Glomerular visceral epithelial cell (primary cell): Measurements from ENCODE around the gene TCTN1.
"Not testable (repeated sequence)": the region's sequence is repeated elsewhere in the genome, so short reads cannot be mapped to it uniquely, and the experiment has no call there.

Experiments used
- DNase-seq: peaks from one replicate; pipeline ENCODE4 v3.0.0-alpha.2; 2016; ENCODE audit errors: extremely low spot score

The TCTN1 gene

GRCh38 chr12:110613771-110614684 is at the start of gene TCTN1:
Gene TCTN1 (plus strand): TSS chr12:110614129. CDS start chr12:110614183, 54 bp downstream.
- peak; percentile 93 for DNase-seq

DNA sequence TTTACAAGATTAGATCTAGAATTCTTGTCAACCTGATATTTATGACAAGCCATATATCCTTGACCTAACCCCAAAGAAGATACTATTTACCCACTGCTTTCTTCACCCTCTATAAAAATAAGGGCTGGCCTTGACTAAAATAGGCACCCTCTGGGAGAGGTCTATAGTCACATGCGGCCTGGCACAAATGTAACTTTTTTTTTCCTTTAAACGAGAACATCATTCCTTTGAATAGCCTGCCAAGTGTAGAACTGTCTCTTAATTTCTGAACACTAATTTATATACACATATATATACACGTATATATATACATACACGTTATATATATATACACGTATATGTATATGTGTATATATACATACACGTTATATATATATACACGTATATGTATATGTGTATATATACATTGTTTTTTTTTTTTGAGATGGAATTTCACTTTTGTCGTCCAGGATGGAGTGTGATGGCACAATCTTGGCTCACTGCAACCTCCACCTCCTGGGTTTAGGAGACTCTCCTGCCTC is 49.4 kb upstream of the TCTN1 start:
- no peak for DNase-seq

- no peak for DNase-seq
These were observed 47.7 kb upstream of the TCTN1 start for GRCh38 chr12:110565894-110566871.

GRCh38 chr12:110566993-110567392 is 46.9 kb upstream of the TCTN1 start:
- DNase-seq, result no peak

DNA sequence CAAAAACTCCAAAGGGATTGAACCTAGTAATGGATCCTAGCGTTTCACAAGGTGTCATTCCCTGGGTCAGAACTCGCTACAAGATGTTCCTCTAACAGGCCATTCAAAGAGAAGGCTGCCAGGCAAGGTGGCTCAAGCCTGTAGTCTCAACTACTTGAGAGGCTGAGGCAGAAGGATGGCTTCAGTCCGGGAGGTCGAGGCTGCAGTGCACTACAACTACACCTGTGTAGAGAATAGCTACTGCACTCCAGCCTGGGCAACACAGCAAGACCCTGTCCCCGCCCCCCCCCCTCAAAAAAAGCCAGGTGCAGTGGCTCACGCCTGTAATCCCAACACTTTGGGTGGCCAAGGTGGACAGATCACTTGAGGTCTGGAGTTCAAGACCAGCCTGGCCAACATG is 45.2 kb upstream of the TCTN1 start:
- no peak for DNase-seq

GRCh38 chr12:110569838-110570237 is 44.1 kb upstream of the TCTN1 start:
- not testable (repeated sequence) for DNase-seq

- not testable (repeated sequence) for DNase-seq
These were observed 43.1 kb upstream of the TCTN1 start for GRCh38 chr12:110570798-110571197.

DNA sequence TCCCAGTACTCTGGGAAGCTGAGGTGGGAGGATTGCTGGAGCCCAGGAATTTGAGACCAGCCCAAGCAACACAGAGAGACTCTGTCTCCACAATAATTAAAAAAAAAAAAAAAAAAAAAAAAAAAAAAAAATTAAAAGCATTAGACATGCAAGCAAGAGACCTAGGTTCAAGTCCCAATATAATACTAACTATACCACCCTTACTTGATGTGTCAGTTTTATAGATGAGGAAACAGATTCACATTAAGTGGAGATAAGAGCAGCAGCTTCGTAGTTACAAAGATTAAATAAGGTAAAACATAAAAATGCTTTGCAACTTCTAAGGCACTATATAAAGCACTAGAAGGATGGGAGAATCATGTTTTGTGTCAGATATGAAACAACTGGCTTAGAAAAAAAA is 39.9 kb upstream of the TCTN1 start:
- no peak for DNase-seq

DNA sequence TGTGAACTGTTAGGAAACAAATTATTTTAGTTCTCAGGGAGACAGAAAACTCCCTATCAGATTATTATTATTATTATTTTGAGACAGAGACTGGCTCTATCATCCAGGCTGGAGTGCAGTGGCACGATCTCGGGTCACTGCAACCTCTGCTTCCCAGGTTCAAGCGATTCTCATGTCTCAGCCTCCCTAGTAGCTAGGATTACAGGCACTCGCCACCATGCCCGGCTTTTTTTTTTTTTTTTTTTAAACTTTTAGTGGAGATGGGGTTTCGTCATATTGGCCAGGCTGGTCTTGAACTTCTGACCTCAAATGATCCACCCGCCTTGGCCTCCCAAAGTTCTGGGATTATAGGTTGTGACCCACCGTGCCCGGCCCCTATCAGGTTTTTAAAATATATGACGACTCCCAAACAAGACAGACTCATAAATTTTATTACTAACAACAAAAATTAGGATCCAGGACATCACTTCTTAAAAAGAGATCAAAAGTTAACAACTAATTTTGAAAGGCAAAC is 39.2 kb upstream of the TCTN1 start:
- DNase-seq, result not testable (repeated sequence)

GRCh38 chr12:110575326-110575725 is 38.6 kb upstream of the TCTN1 start:
- no peak for DNase-seq

DNA sequence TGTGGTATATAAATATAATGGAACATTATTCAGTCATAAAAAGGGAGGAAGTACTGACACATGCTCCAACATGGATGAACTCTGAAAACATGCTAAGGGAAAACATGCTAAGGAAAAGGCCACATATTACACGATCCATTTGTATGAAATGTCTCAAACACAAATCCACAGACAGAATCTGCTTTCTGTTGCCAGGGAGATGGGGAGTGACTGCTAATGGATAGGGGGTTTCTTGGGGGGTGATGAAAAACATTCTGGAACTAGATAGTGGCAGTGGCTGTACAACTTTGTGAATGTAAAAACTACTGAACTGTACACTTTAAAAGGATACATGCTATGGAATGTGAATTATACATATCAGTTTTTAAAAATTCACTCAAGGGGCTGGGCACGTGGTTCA is 37.4 kb upstream of the TCTN1 start:
- DNase-seq, result no peak

DNA sequence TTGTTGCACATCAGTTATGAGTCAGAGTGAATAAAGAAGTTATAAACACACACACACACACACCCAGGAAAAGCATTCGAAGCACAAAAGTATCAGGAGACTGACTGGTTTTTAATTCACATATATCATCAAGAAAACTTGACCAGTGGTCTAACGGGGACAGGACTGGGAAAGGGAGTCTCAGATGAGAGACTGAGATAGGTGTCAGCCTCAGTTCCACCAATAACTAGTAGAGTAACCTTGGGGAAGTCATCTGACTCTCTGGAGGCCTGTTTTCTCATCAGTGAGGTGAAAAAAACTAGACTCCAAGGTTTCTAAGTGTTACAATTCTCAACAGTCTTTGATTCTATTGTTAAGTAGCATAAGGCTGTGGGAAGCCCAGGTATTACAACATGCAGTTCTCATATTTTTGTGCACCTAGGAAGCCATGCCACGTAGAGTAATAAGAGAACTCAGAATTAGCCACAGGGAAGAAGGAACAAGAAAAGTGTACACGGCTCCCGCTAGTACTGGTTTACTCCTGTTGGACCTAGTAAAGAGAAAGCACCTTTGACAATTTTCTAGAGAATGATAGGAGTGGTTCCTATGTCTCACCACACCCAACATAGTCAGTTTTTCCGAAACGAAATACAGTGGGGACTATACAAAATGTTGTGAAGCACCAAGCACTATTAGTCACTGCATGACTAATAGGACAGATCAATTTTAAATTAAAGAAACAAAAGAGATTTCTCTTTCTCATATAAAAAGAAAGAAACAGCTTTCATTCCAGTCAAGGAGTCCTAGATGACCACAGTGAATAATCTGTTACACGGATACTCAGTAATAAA is 35.9 kb upstream of the TCTN1 start:
- peak; percentile 37 for DNase-seq

GRCh38 chr12:110578694-110579534 is 35.0 kb upstream of the TCTN1 start:
- DNase-seq, result no peak

DNA sequence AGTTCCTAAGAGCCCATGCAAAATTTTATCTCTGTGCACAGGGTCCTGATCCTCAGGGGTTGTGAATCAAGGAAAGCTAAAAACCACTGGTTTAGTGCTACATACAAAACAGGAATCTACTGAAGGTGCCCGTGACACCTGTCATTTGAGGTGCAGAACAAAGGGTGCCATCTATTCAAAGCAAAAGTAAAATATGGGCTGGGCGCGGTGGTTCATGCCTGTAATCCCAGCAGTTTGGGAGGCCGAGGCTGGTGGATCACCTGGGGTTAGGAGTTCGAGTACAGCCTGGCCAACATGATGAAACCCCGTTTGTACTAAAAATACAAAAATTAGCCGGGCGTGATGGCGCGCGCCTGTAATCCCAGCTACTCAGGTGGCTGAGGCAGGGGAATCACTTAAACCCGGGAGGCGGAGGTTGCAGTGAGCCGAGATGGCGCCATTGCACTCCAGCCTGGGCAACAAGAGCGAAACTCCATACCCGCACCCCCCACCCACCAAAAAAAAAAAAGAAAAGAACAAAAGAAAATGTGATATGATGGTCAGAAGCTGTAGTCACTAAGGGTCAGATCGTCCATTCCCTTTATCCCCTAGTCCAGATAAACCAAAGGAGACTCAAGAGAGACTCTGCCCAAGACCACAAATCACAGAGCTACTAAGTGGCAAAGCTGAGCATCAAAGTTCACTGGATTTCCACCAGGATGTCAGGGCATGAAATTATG is 34.2 kb upstream of the TCTN1 start:
- no peak for DNase-seq

DNA sequence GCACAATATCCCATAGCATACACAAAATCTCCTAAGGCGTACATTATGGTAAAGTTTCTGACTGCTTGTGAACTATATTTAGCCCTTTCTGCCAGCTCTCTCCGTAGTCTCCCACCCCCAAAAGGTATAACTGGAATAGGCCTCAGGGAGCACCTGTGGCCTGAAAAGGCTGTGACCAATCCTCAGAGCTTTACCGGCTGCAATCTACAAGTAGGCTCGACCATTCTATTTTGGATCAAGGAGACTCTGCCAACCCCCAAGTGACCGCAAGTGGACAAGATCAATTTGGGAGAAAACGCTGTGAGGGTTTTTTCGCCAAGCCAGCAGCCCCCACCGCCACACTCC is 32.0 kb upstream of the TCTN1 start:
- no peak for DNase-seq

- DNase-seq, result peak; percentile 69
These were observed 31.4 kb upstream of the TCTN1 start for GRCh38 chr12:110582276-110583136.

DNA sequence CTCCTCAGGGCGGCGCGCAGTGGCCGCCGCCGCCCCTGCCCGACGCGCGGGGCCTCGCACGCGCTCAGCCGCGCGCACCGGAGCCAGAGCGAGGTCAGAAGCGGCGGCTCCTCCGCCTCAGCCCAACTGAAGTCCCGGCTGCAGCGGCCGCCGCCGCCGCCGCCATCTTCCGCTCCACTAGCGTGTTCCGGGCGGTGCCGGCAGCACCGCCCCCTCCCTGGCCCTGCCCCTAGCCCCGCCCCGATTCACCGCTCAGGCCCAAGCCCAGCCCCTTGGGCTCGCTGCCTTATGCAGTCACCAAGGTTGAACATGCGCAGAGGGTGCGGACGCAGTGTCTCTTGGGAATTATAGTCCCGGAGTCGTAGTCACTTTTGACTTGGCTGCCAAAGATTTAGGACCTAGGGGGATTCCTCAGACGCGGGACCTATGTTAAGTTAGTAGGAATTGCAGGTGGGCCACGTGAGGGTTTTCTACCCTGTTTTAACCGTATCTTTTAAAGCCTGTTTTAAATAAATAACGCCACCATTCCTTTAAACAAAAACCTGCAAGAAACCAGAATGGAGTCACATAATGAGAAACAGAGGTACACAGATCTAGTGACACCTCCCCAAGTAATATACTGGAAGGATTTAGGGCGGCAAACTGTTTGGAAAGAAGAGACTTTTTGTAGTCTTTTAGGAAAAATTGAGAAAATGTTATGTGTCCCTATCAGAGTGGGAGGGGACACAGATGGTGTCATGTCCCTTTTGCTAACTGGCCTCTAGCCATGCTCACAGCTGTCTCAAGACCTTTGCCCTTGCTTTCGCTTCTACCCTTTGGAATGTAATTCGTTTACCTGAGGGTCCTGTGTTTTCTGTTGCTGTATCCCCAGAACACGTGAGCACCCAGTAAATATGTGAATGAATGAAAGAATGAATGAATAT is 30.5 kb upstream of the TCTN1 start, which contains the start of gene PPTC7:
Gene PPTC7, minus strand, starts transcription at position 182 of the 923 bp plus-strand sequence. CDS start 287 bp downstream, outside the sequence.
- DNase-seq, result peak; percentile 93
